ENCODE results near the gene TMEM185A.
A peak's percentile ranks its signal among the peaks of the same experiment; 100 is the strongest.

TMEM185A gene

DNA sequence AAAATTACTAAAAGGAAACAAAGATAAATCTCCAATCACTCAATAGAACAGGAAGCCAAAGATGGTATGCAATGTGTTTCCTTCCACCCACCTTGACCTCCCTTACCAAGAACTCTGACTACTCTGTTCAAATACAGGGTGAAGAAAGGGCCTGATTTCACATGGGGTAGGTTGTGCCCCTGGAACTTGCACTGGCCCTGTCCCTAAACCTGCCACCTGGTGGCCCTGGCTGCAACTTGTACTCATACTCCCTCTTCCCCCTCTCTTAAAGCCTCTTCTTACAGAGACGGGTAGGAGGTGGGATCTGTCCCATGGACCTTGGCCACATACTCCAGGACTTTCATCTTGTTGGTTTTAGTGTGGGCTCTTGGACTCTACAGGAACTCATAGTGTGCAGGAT, 17.3 kb upstream of the TMEM185A start:
- Histone ChIP-seq H3K27me3 (no peaks in the 10 kb centered on the region), H3K27ac (no peak overlapping the region), H3K9me3 (replicated peaks in 1 of 11) (peaks cover 7 to 32% (median 24%) of the 10 kb centered on the region in 11 experiments; a peak in 14 of 22 replicates), H3K36me3 (no peaks in the 10 kb centered on the region), H3K4me3 (no peak overlapping the region), H3K4me2 (no peak overlapping the region), H3K9ac (no peak overlapping the region), H4K20me1 (no peaks in the 10 kb centered on the region), H3K4me1 (no peaks in the 10 kb centered on the region)
- TF ChIP-seq Cebpa-rat (IDR thresholded peaks at IDR 0.05), result no peak

DNA sequence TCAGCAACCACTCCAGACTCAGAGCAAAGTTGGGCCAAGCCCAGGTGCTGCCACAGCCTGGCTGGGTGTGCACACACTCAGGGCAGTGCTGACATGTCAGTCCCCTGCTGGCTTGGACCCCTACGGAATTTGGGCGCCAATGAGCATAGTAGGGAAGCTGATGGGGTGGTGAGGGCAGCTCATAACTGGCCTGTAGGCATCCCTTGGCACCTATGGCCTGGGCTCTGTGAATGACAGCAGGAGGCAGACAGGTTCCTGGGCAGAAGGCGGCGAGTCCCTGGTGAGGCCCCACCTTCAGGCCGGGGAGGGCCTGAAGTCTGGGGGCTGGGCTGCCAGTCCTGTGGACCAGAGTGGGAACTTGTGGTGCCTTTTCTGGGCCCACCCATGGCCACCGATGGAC, 15.9 kb upstream of the TMEM185A start:
- Histone ChIP-seq H3K4me2 (no peak overlapping the region), H3K4me1 (no peaks in the 10 kb centered on the region), H3K9ac (no peak overlapping the region), H3K4me3 (no peak overlapping the region), H4K20me1 (no peaks in the 10 kb centered on the region), H3K9me3 (replicated peaks in 1 of 11) (peaks cover 7 to 32% (median 24%) of the 10 kb centered on the region in 11 experiments; a peak in 14 of 22 replicates), H3K27me3 (no peaks in the 10 kb centered on the region), H3K27ac (no peak overlapping the region), H3K36me3 (no peaks in the 10 kb centered on the region)
- no peak for TF ChIP-seq Cebpa-rat (IDR thresholded peaks at IDR 0.05)

DNA sequence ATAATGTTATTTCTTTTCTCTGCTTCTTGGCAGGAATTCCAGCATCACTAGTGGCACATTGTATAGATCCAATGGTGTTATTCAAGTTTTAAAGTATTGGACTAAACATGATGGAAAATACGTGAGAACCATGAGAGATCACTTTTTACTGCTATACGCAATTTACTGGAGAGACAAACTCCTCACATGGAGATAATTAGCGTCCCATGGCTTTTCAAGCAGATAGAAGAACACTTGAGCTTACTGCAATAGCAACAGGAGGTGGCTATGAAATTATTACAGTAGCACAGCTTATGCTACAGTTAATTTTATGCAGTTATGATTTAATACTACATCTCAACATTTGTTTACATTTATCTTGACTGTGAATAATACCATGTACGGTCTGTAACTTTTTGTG, 11.9 kb upstream of the TMEM185A start:
- H4K20me1 ChIP-seq, result no peaks in the 10 kb centered on the region
- no peak for TF ChIP-seq Cebpa-rat (IDR thresholded peaks at IDR 0.05)
- peaks cover 0 to 14% (median 9%) of the 10 kb centered on the region in 11 experiments; a peak in 9 of 22 replicates for H3K9me3 ChIP-seq (replicated peaks in 1 of 11)
- no peaks in the 10 kb centered on the region for H3K27me3 ChIP-seq
- no peak overlapping the region for H3K27ac ChIP-seq
- H3K4me2 ChIP-seq, result no peak overlapping the region
- 0 out of 20 replicates have a peak, but pooled peaks cover 0 to 4% (median 0%) of the 10 kb centered on the region in 10 experiments for H3K4me1 ChIP-seq
- H3K9ac ChIP-seq, result no peak overlapping the region
- H3K4me3 ChIP-seq, result no peak overlapping the region
- no peaks in the 10 kb centered on the region for H3K36me3 ChIP-seq

DNA sequence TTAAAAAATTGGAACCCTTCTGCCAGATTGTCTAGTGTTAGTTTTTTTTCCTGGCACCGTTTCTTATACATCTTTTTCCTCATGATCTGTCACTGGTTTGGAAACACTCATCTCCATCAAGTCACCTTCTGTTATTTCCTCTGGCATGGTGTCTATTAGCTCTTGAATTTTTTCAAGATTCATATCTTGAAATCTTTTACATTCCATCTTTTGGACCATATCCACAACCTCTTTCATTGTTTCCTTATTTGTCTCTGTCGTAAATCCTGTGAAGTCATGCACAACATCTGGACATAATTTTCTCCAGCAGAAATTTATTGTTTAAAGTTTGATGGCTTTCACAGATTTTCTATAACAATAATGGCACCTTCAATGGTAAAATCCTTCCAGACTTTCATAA, 10.2 kb upstream of the TMEM185A start:
- H3K4me2 ChIP-seq, result no peak overlapping the region
- H3K27ac ChIP-seq, result no peak overlapping the region
- H3K27me3 ChIP-seq, result no peaks in the 10 kb centered on the region
- H3K9ac ChIP-seq, result no peak overlapping the region
- H3K4me1 ChIP-seq, result 0 out of 20 replicates have a peak, but pooled peaks cover 0 to 4% (median 0%) of the 10 kb centered on the region in 10 experiments
- no peak overlapping the region for H3K4me3 ChIP-seq
- peaks cover 6 to 16% (median 13%) of the 10 kb centered on the region in 11 experiments for H3K9me3 ChIP-seq (replicated peaks in 1 of 11)
- no peaks in the 10 kb centered on the region for H4K20me1 ChIP-seq
- no peak for TF ChIP-seq Cebpa-rat (IDR thresholded peaks at IDR 0.05)
- no peaks in the 10 kb centered on the region for H3K36me3 ChIP-seq

DNA sequence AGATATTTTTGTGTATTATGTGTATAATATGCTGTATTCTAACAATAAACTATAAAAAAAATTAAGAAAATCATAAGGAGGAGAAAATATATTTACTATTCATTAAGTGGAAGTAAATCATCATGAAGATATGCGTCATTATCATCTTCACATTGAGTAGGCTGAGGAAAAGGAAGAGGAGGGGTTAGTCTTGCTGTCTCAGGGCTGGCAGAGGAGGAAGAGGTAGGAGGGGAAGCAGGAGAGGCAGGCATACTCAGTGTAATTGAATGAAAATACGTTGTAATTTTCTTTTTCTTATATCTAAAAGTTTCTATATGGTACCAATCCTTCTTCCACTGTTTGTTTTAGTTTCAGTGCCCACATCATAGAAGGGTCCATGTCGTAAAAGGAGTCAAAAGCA, 9.8 kb upstream of the TMEM185A start:
- Histone ChIP-seq H3K27me3 (no peaks in the 10 kb centered on the region), H3K4me2 (no peak overlapping the region), H3K9me3 (replicated peaks in 1 of 11) (peaks cover 10 to 20% (median 17%) of the 10 kb centered on the region in 11 experiments), H3K4me1 (0 out of 20 replicates have a peak, but pooled peaks cover 0 to 4% (median 0%) of the 10 kb centered on the region in 10 experiments), H3K36me3 (no peaks in the 10 kb centered on the region), H3K4me3 (no peak overlapping the region), H4K20me1 (no peaks in the 10 kb centered on the region), H3K27ac (no peak overlapping the region), H3K9ac (no peak overlapping the region)
- TF ChIP-seq Cebpa-rat (IDR thresholded peaks at IDR 0.05), result no peak

DNA sequence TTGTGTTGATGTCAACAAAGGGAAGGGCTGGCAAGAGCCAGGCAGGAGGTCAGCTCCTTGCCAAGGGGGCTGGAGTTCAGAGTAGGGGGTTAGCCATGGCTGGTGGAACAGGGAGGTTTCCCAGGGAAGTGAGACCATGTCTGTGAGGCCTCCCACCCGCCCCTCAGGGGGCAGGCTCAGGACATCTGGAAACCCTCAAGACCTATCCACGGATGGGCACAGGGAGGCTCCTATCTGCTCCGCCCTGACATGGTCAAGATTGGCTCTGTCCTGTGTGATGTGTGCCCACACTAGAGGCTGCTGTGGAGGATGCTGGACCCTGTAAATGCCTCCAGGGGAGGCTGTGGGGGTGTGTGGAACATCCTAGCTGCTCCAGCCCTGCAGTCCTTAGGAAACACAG, 8.0 kb upstream of the TMEM185A start:
- H4K20me1 ChIP-seq, result no peaks in the 10 kb centered on the region
- no peak overlapping the region for H3K4me2 ChIP-seq
- H3K27ac ChIP-seq, result no peak overlapping the region
- TF ChIP-seq Cebpa-rat (IDR thresholded peaks at IDR 0.05), result no peak
- H3K9ac ChIP-seq, result no peak overlapping the region
- peaks cover 11 to 21% (median 17%) of the 10 kb centered on the region in 11 experiments for H3K9me3 ChIP-seq (replicated peaks in 1 of 11)
- no peak overlapping the region for H3K4me3 ChIP-seq
- 0 out of 20 replicates have a peak, but pooled peaks cover 0 to 4% (median 0%) of the 10 kb centered on the region in 10 experiments for H3K4me1 ChIP-seq
- no peaks in the 10 kb centered on the region for H3K27me3 ChIP-seq
- H3K36me3 ChIP-seq, result no peaks in the 10 kb centered on the region

DNA sequence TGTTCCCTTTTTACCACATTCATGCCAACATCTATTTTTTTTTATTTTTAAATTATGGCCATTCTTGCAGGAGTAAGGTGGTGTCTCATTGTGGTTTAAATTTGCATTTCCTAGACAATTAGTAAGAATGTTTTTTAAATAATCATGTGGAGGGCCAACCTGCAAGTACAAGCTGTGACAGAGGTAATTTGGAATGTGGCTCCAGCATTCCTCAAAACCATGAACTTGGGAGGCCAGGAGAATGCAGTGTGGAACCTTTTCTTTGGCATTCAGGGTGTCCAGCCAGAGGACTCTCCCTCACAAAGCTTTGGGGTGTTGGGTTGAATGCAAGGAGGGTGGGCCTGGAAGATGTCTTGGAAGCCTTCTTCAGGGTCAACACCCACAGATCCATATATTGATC, 7.3 kb upstream of the TMEM185A start:
- TF ChIP-seq Cebpa-rat (IDR thresholded peaks at IDR 0.05), result no peak
- H3K4me2 ChIP-seq, result no peak overlapping the region
- H3K9ac ChIP-seq, result no peak overlapping the region
- H3K9me3 ChIP-seq (replicated peaks in 1 of 11), result peaks cover 11 to 21% (median 17%) of the 10 kb centered on the region in 11 experiments
- no peaks in the 10 kb centered on the region for H3K36me3 ChIP-seq
- H3K27ac ChIP-seq, result no peak overlapping the region
- 0 out of 20 replicates have a peak, but pooled peaks cover 0 to 4% (median 0%) of the 10 kb centered on the region in 10 experiments for H3K4me1 ChIP-seq
- no peaks in the 10 kb centered on the region for H3K27me3 ChIP-seq
- H3K4me3 ChIP-seq, result no peak overlapping the region
- H4K20me1 ChIP-seq, result no peaks in the 10 kb centered on the region

DNA sequence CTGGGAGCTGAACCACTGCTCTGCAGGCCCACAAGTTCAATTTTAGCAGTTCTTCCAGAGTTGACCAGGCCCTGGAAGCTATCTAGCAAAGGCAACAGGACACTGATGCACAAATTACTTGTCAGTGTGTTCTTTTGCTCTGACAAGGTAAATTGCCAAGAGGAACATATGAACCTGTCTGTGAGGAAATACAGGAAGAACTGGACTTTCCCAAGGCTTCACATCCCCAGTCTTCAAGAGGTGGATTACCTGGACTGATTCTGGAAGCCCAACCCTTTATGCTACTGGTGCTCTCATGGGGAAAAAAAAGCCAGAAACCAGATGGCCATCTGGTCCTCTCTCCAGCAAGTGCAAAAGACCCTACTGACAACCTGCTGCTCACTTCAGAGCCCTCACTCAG, 1.9 kb upstream of the TMEM185A start:
- H3K27ac ChIP-seq, result no peak overlapping the region
- peaks cover 0 to 22% (median 15%) of the 10 kb centered on the region in 11 experiments; a peak in 15 of 22 replicates for H4K20me1 ChIP-seq
- peaks cover 11 to 17% (median 14%) of the 10 kb centered on the region in 10 experiments; a peak in 18 of 20 replicates for H3K4me1 ChIP-seq

DNA sequence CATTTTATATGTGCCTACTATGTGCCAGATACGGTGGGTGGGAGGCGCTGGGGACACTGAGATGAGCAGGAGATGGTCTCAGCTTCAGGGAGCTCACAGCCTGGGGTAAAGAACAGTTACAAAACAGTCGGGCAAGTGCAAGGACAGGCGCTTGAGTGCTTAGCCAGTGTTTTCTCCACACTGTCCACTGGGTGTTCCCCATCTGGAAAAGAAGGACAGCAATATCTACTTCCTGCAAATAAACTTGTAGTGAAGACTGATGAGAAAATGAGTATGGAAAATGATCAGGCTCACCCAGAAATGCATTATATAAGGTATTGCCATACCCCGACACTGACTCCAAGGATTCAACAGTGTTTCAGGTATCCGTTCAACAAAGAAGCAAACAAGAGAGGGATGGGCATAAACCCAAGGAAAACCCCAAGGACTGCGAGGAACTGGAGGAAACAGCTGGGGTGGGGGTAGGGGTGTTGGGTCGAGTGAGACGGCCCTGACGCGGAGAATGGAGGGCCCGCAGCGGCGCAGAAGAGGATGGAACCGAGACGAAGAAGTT, 835 bp downstream of the TMEM185A start:
- Histone ChIP-seq H3K4me3 (peak overlapping the region; percentile 62 to 89 (median 80)), H3K9ac (peak overlapping the region; percentile 72 to 85 (median 81)), H3K27me3 (no peaks in the 10 kb centered on the region), H3K4me2 (peak overlapping the region; percentile 63 to 87 (median 80)), H3K27ac (peak overlapping the region in 10 of 11 experiments; percentile 61 to 78 (median 74); a peak in 21 of 22 replicates), H3K4me1 (peaks cover 11 to 17% (median 14%) of the 10 kb centered on the region in 10 experiments; a peak in 18 of 20 replicates), H3K9me3 (replicated peaks in 1 of 11) (peaks cover 0 to 10% (median 5%) of the 10 kb centered on the region in 11 experiments; a peak in 6 of 22 replicates), H3K36me3 (no peaks in the 10 kb centered on the region), H4K20me1 (peaks cover 2 to 48% (median 38%) of the 10 kb centered on the region in 11 experiments; a peak in 16 of 22 replicates)
- TF ChIP-seq Cebpa-rat (IDR thresholded peaks at IDR 0.05), result no peak

More for the DNA sequence above, 1.9 kb upstream of the TMEM185A start:
- Histone ChIP-seq H3K9ac (no peak overlapping the region), H3K27me3 (no peaks in the 10 kb centered on the region), H3K4me3 (no peak overlapping the region), H3K9me3 (replicated peaks in 1 of 11) (peaks cover 15 to 28% (median 24%) of the 10 kb centered on the region in 11 experiments), H3K4me2 (no peak overlapping the region), H3K36me3 (no peaks in the 10 kb centered on the region)
- TF ChIP-seq Cebpa-rat (IDR thresholded peaks at IDR 0.05), result no peak

All from BLaER1 treated with 17β-estradiol and CSF1 and Interleukin-3, amounts not matched to agents 10 nM and 100 nM (cell line).